HepG2 (cell line): ENCODE results near the gene TALDO1. TPM values are rescaled to one million over a fixed set of nuclear protein-coding genes. Genes with fewer than 3 reads are reported as not detected.

Experiments
- AGO2 ChIP-seq: fragments of 200-400 bp; formaldehyde crosslinking; optimal IDR thresholded peaks from 2 replicates; pipeline ENCODE3; 2017; ENCODE audit warnings: mild to moderate bottlenecking, low read depth, low read length, moderate library complexity
- BATF2 ChIP-seq: sonication (generic); formaldehyde crosslinking; IDR thresholded peaks from 2 replicates; pipeline ENCODE4 v1.8.0; 2022; ENCODE audit warnings: mild to moderate bottlenecking, missing genetic modification reagents, moderate library complexity
- CBFB ChIP-seq: sonication (generic); formaldehyde crosslinking; IDR thresholded peaks from 2 replicates; pipeline ENCODE4 v1.4.0; 2020; ENCODE audit warnings: missing genetic modification reagents
- DRAP1 ChIP-seq: IDR thresholded peaks from 2 replicates; pipeline ENCODE4 v1.6.1; 2016; ENCODE audit warnings: missing genetic modification reagents, missing compliant biosample characterization
- HCFC1 ChIP-seq: fragments of 150-350 bp; IDR thresholded peaks from 2 replicates; pipeline ENCODE4 v1.6.1; 2014; ENCODE audit warnings: low read depth, low read length
- HIC2 ChIP-seq: sonication (generic); formaldehyde crosslinking; IDR thresholded peaks from 2 replicates; pipeline ENCODE4 v1.9.0; 2022; ENCODE audit warnings: low read depth, missing genetic modification reagents
- KDM3A ChIP-seq: IDR thresholded peaks from 2 replicates; pipeline ENCODE4 v1.6.1; 2018; ENCODE audit warnings: low read depth, missing compliant biosample characterization
- SP140L ChIP-seq: sonication (generic); formaldehyde crosslinking; IDR thresholded peaks from 2 replicates; pipeline ENCODE4 v1.4.0; 2020; ENCODE audit warnings: missing genetic modification reagents, borderline replicate concordance
- TOPORS ChIP-seq: sonication (generic); formaldehyde crosslinking; IDR thresholded peaks from 2 replicates; pipeline ENCODE4 v1.8.0; 2023; ENCODE audit warnings: mild to moderate bottlenecking, missing genetic modification reagents
- YY1 ChIP-seq: IDR thresholded peaks from 2 replicates; pipeline ENCODE4 v1.6.1; 2011; ENCODE audit warnings: low read length, low read depth, moderate library complexity, mild to moderate bottlenecking; ENCODE audit not compliant: insufficient read depth, insufficient replicate concordance
- ZFP41 ChIP-seq: sonication (generic); formaldehyde crosslinking; IDR thresholded peaks from 2 replicates; pipeline ENCODE4 v1.4.0; 2020; ENCODE audit warnings: mild to moderate bottlenecking, missing genetic modification reagents, borderline replicate concordance
- ZFP90 ChIP-seq: sonication (generic); formaldehyde crosslinking; IDR thresholded peaks from 2 replicates; pipeline ENCODE4 v1.8.0; 2022; ENCODE audit warnings: missing genetic modification reagents, mild to moderate bottlenecking, inconsistent platforms, borderline replicate concordance
- ZNF136 ChIP-seq: sonication (generic); formaldehyde crosslinking; IDR thresholded peaks from 2 replicates; pipeline ENCODE4 v1.8.1; 2022; ENCODE audit warnings: low read depth, mild to moderate bottlenecking, moderate library complexity, missing genetic modification reagents
- ZNF318 ChIP-seq: sonication (generic); formaldehyde crosslinking; IDR thresholded peaks from 2 replicates; pipeline ENCODE4 v1.4.0; 2020; ENCODE audit warnings: mild to moderate bottlenecking, missing genetic modification reagents
- ZNF614 ChIP-seq: IDR thresholded peaks from 2 replicates; pipeline ENCODE4 v1.6.1; 2018; ENCODE audit warnings: missing biosample characterization, missing genetic modification reagents, inconsistent platforms, borderline replicate concordance
- ZNF691 ChIP-seq: sonication (generic); formaldehyde crosslinking; IDR thresholded peaks from 2 replicates; pipeline ENCODE4 v1.4.0; 2020; ENCODE audit warnings: missing genetic modification reagents, low read depth, mild to moderate bottlenecking, borderline replicate concordance
- polyA plus RNA-seq, 8 experiments: library from polyadenylated mRNA; depleted of rRNA in 3 of 8; stranded (reverse) in 7 of 8; unstranded in 1 of 8; fragments of >200 nt; fragmentation: Illumina TruSeq in 4 of 8; extraction: Trizol in 4 of 8; gene quantifications; 2 replicates each; pipeline versions ENCODE4 v1.2.1 to v1.2.3, GENCODE V29; 2011 to 2016; ENCODE audit warnings: low read depth in 4 of 8, missing spikeins in 1 of 8, mixed read lengths in 1 of 8; ENCODE audit not compliant: insufficient read depth in 1 of 8
- total RNA-seq, 5 experiments: library from RNA; depleted of rRNA; stranded (reverse); fragments of >200 nt; fragmentation: Illumina TruSeq; extraction: Trizol; gene quantifications; 2 replicates each; pipeline ENCODE4 v1.2.3, GENCODE V29; 2016; ENCODE audit warnings: low read depth in 1 of 5

The TALDO1 gene
- total and polyA plus RNA-seq, 2 of the 13 experiments (the other 11 are each of a cell fraction or from before 2014, with no cell fraction given): 107 to 240 TPM

GRCh38 chr11:808427-809286, 61.4 kb downstream of the TALDO1 start (continued):
- TF ChIP-seq HIC2 (no peak), ZNF136 (CRISPR knock-in tag) (no peak), ZFP41 (CRISPR knock-in tag) (no peak), CBFB (CRISPR knock-in tag) (no peak), HCFC1 (no peak), ZFP90 (CRISPR knock-in tag) (0 out of 2 replicates have a peak, but pooled peaks have one; percentile 12), ZNF614 (CRISPR knock-in tag) (no peak), ZNF691 (CRISPR knock-in tag) (no peak), KDM3A (CRISPR knock-in tag) (no peak), DRAP1 (CRISPR knock-in tag) (no peak), YY1 (no peak), SP140L (CRISPR knock-in tag) (no peak), ZNF318 (CRISPR knock-in tag) (no peak; the same call in 1 of the 2 replicates), AGO2 (no peak), BATF2 (CRISPR knock-in tag) (no peak), TOPORS (no peak)
